Activated naive CD4-positive, alpha-beta T cell (primary cell): Measurements from ENCODE around the gene TUBGCP2.

ENCODE experiments used
- DNase-seq, 4 experiments: peaks; one replicate each; lab custom pipeline; 2025; lab: John Stamatoyannopoulos, UW

TUBGCP2 gene, protein sequence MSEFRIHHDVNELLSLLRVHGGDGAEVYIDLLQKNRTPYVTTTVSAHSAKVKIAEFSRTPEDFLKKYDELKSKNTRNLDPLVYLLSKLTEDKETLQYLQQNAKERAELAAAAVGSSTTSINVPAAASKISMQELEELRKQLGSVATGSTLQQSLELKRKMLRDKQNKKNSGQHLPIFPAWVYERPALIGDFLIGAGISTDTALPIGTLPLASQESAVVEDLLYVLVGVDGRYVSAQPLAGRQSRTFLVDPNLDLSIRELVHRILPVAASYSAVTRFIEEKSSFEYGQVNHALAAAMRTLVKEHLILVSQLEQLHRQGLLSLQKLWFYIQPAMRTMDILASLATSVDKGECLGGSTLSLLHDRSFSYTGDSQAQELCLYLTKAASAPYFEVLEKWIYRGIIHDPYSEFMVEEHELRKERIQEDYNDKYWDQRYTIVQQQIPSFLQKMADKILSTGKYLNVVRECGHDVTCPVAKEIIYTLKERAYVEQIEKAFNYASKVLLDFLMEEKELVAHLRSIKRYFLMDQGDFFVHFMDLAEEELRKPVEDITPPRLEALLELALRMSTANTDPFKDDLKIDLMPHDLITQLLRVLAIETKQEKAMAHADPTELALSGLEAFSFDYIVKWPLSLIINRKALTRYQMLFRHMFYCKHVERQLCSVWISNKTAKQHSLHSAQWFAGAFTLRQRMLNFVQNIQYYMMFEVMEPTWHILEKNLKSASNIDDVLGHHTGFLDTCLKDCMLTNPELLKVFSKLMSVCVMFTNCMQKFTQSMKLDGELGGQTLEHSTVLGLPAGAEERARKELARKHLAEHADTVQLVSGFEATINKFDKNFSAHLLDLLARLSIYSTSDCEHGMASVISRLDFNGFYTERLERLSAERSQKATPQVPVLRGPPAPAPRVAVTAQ

DNA sequence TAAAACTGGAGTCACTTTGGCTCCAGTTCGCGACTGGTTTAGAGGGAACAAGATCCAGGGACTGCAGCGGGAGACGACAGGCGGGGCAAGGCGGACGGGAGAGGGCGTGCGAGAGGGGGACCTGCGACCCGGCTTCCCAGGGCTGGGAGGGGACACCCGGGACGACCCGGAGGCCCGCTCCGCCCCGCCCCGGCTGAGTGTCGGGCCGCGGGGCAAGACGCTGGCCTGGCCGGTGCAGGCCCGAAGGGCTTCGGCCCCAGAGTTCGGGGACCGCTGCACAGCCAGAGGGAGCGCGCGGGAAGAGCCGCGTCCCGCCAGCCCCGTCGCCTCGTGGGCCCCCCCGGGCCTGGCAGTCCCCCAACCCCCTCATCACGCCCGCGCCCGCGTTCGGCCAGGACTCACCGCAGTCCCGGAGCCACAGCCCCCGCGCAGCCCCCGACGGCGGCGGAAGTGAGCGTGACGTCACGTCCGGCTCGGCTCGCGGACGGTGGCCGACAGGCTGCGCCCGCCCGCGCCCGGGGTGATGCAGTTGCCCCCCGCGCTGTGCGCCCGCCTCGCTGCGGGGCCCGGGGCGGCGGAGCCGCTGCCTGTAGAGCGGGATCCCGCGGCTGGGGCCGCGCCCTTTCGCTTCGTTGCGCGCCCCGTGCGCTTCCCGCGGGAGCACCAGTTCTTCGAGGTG lies at the start of gene TUBGCP2, which contains the start of gene ZNF511:
Gene TUBGCP2, minus strand, starts transcription at position 452 of the 679 bp plus-strand sequence. CDS start 5,931 bp downstream, outside the sequence.
Gene ZNF511, plus strand, starts transcription at position 494 of the 679 bp plus-strand sequence. Its CDS starts 30 bp downstream, at position 524.
- peak; percentile 80 to 89 (median 86) for DNase-seq

GRCh38 chr10:133357285-133358161 lies 48.9 kb upstream of the TUBGCP2 start, which contains the start of gene FUOM:
Gene FUOM, minus strand, starts transcription at chr10:133358019. Its CDS starts 12 bp downstream, at chr10:133358007.
- peak; percentile 40 to 71 (median 54) for DNase-seq

DNA sequence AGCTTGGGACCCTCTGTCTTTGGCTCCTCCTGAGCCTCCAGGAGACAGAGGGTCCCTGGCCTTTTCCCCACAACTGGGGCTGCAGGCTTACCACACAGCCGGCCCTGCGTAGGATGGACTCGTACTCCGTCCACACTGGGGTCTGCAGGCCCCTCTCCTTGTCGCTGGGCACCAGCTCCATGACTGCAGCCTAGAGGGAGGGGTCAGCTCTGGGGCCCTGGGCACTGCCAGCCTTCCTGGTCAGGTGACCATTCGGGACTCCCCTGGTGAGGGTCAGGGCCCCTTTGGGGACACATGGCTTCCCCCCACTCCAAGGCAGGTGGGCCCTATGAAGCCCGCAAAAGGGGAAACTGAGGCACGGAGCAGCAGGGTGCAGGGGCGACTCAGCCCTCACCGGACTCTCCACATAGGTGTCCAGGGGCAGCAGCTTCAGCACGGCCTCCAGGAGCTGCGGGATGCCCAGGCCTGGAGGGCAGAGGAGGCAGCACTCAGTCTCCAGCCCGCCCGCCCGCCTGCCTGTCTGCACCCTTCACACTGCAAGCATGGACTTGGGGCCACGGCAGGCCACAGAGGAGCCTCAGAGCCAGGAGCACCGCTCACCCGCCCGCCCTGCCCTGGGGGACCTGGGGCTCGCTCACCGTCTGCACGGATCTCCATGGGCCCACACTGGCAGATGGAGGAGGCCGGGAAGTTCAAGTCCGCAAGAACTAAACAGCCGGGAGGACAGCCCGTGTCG lies 48.0 kb upstream of the TUBGCP2 start:
- DNase-seq, result no peak

GRCh38 chr10:133355991-133356390 lies 47.3 kb upstream of the TUBGCP2 start:
- DNase-seq, result no peak

DNA sequence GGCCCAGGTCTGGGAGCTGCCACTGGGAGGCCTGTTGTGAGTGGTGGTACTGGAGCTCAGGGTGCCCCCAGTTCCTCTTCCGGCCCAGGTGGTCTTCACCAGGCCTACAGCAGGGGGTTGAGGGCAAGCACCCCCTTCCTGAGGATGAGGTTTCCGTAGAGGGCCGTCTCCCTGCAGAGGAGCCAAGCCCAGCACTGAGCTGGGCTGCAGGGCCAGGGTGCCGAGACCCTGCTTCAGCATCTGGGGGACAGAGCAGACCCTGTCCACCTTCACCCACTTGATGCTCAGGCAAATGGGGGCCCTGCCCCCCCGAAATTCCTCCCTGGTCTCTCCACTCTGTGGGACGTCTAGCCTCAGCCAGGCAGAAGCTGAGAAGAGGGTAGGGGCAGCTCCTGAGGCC lies 46.6 kb upstream of the TUBGCP2 start:
- DNase-seq, result no peak

DNA sequence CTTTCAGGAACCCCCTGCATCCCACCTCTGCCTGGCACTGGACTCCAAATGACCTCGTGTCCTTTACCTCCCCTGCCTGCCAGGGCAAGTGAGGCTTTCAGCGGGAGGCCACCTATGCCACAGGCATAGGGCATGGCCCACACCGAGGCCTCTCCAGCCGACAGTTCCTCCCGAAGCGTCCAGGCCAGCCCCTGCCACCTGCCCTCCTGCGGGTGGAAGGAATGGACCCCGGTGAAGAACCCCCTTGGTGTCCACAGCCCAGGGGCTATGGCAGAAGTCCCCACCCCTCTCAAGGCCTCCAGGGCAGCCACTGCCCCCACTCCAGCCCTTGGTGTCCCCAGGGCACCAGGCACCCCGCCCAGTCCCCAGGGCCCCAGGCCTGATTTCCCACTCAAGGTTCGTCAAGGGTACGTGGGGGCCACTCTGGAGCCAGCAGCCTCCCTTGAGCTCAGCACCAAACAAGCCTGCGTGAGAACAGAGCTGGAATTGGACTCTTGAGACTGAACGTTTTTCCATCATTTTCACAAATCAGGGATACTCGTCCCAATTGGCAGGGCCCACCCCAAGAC lies 46.1 kb upstream of the TUBGCP2 start:
- no peak for DNase-seq

DNA sequence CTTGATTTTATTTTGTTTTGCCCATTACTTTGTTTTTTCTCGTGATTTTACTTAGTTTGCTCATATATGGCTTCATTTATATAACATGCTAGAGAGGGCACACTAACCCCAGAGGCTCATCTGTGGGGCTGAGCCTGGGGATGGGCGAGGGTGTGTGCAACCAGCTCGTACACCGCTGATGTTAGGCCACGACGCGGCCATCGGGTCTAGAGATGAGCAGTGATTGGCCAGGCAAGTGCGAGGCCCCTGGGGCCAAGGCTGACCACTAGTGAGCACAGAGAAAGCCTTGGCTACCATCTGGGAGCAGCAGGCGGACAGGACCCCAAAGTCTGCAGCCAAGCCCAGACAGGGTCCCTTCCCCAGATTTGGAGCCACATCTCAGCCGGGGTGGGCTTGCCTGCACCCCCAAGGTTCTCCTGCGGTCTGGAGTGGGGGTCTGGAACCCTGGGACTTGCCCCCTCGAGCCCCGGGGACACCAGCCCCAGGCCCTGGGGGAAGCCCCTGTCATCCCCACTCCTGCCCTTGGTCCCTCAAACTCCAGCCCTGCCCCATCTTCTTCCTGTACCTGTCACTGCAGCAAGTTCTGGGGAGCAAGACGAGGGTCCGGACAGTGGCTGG lies 45.4 kb upstream of the TUBGCP2 start:
- no peak for DNase-seq

DNA sequence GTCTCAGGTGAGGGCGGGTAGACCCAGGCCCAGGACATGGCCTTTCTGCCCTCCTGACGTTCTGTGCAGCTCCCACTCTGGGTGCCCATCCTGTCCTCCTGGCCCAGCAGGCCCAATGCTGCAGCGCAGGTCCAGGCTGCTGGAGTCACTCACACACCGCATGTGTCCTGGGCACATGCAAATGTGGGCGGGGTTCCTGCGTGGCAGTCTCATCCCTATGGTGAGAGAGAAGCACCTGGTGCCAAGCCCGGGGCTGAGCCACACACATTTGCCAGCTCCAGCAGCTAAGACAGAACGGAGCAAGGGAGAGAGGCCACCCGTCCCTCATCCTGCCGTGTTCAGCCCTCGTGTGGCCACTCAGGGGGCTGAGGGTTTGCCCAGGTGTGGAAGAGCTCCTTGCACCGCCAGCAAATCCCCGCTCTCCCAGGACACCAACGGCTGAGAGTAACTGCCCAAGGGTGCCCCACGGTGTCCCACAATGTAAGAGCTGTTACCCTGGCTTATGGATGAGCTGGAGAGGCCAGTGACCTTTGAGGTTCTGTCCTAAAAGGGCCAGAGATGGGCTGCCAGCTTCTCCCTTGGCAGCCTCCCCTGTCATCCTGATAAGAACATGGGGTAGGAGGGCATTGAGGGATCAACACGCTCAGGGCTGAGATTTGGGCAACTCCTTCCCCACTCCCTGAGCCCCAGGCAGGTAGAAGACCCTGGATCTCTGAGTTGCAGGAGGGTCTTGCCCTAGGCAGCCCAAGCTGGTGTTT lies 44.7 kb upstream of the TUBGCP2 start:
- no peak for DNase-seq

DNA sequence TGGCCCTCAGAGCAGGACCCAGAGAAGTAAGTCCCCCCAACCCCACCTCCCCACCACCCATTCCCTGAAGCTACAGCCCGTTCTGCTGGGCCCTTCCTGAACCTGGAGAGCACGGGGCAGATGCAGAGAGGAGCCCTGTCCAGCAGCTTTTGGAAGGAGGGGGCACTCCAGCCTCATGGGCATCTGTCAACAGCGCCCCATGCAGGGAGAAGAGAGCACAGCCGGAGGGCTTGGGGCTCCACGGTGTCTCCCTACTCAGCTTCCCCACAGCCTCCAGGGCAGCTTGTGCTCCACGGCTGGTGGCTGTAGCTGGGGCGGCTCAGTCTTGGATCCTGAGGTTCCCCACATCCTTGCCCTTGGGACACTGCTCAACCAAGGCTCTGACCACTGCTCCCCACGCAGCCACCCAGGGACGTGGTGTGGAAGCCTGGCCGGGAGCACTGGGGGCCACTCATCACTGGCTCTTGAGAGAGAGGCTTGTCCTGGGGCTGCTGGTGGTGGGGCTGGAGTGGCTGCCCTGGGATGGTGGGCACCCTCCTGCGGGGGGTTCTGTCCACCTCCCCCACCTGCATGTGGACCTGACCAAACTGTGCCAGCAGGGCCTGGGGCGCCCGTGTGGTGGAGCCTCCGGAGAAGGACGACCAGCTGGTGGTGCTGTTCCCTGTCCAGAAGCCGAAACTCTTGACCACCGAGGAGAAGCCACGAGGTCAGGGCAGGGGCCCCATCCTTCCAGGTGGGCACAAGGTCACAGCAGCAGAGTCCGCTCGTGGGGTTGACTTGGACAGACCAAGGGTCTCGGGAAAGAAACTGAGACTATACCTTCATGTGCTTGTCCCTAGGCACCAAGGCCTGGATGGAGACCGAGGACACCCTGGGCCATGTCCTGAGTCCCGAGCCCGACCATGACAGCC lies 43.0 kb upstream of the TUBGCP2 start:
- DNase-seq, result no peak

- no peak for DNase-seq
Measured at GRCh38 chr10:133350950-133351329, 42.3 kb upstream of the TUBGCP2 start.

DNA sequence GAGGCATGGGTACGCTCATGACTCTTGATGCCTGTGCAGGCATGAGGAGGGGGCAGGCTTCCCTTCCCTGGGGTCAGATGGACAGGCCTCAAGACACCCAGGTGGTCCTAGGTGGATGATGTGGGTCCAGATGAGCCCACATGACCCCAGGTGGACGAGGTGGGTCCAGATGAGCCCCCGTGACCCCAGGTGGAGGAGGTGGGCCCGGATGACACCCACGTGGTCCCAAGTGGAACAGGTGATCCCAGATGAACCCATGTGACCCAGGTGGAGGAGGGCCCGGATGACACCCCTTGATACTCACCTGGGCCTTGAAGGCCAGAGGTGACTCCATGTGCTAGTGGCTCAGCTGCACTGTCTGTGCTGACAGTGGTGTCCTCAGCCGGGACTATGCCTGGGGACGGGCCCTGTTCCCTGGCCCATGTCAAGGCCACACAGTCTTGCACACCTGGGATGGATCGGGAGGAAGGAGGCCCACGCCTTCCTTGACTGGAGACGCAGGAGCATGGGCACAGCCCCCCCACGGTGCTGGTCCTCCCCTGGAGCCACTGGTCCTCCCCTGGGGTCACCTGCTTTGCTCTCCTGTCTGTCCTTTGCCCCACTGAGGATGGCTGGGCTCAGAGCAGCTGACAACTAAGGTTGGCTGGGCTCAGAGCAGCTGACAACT lies 41.7 kb upstream of the TUBGCP2 start:
- no peak for DNase-seq

GRCh38 chr10:133349577-133350011 lies 40.9 kb upstream of the TUBGCP2 start:
- no peak for DNase-seq

DNA sequence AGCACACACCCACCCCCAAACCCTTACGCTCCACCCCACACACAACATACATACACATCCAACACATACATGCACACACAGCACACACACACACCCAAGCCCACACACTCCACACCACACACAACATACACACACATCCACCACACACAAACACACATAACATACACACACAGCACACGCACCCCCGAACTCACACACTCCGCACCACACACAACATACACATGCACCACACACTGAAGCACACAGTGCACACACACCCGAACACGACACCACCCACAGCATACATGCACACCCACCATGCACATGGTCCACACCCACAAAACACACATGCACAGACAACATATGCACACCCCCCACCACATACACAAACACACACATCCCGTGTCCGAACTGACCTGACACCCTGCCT lies 40.5 kb upstream of the TUBGCP2 start:
- DNase-seq, result no peak

GRCh38 chr10:133347710-133348517 lies 39.2 kb upstream of the TUBGCP2 start:
- DNase-seq, result no peak

GRCh38 chr10:133346413-133346812 lies 37.7 kb upstream of the TUBGCP2 start:
- no peak for DNase-seq

DNA sequence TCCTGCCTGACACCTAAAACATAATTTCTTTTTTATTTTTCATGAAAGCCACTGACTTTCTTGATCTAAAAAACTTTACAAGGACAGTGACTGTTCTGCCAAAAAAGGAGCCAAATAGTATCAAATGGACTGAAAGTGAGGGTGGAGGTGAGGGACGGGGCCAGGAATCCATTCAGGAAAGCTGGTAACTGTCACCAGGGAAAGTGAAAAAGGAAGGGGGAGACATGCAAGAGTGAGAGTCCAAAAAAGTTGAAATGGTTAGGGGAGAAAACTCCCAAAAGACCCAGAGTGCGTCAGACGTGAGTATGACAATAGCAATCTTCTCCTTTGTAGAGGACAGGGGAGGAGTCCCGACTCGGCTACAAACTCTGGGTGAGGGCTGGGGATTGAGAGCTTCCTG lies 35.6 kb upstream of the TUBGCP2 start:
- DNase-seq, result no peak
